22Rv1 (cell line): Measurements from ENCODE around the gene SAMD3.

ENCODE experiments used
- ZFX ChIP-seq: fragments of 450-650 bp; IDR thresholded peaks from 2 replicates; pipeline ENCODE4 v1.6.1; 2017; ENCODE audit warnings: antibody characterized with exemption, borderline replicate concordance
- TF ChIP-seq, protein P1 (sequence below): fragments of 450-650 bp; IDR thresholded peaks from 2 replicates; pipeline ENCODE4 v1.5.1; 2017; ENCODE audit warnings: mild to moderate bottlenecking

DNA sequence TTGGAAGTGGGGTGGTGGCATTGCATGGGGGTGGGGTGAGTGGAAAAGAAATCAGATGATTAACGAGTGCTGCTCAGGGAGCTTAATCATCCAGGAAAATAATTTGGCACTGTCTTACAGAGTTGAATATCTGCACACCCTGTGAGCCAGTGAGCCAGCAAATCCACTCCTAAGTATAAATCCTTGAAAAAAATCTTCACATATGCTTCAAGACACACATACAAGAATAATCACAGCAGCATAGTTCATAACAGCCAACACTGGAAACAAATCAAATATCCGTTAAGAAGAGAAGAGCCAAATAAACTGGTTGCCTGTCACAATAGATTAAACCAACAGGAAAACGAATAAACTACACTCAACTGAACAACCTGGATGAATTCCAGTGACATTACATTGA lies 62.8 kb downstream of the SAMD3 start:
- TF ChIP-seq, protein P1, sequence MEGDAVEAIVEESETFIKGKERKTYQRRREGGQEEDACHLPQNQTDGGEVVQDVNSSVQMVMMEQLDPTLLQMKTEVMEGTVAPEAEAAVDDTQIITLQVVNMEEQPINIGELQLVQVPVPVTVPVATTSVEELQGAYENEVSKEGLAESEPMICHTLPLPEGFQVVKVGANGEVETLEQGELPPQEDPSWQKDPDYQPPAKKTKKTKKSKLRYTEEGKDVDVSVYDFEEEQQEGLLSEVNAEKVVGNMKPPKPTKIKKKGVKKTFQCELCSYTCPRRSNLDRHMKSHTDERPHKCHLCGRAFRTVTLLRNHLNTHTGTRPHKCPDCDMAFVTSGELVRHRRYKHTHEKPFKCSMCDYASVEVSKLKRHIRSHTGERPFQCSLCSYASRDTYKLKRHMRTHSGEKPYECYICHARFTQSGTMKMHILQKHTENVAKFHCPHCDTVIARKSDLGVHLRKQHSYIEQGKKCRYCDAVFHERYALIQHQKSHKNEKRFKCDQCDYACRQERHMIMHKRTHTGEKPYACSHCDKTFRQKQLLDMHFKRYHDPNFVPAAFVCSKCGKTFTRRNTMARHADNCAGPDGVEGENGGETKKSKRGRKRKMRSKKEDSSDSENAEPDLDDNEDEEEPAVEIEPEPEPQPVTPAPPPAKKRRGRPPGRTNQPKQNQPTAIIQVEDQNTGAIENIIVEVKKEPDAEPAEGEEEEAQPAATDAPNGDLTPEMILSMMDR, result no peak
- no peak for TF ChIP-seq ZFX
